ENCODE measurements around the gene MYRF. TPM values are rescaled to one million over a fixed set of nuclear protein-coding genes. Genes with fewer than 3 reads are reported as not detected.

The MYRF gene
- total RNA-seq, 1 donor from 2014 or later, result 117 TPM

GRCh38 chr11:61712314-61712713, 40.1 kb upstream of the MYRF start:
- TF ChIP-seq CTCF (IDR thresholded peaks at IDR 0.05; ENCODE audit: unreplicated experiment), result no peak
- no peak for DNase-seq (ENCODE audit: low spot score, unreplicated experiment)
- Mint-ChIP-seq H3K27me3 (no peaks in the 10 kb centered on the region), H3K4me1 (ENCODE audit: low read depth) (peaks cover 4% of the 10 kb centered on the region), H3K36me3 (ENCODE audit: insufficient read depth) (no peaks in the 10 kb centered on the region), H3K4me3 (ENCODE audit: low read depth) (no peak overlapping the region), H3K27ac (no peak overlapping the region), H3K9me3 (ENCODE audit: low read depth) (no peaks in the 10 kb centered on the region)

- H3K27ac Mint-ChIP-seq, result no peak overlapping the region
- no peak for TF ChIP-seq CTCF (IDR thresholded peaks at IDR 0.05; ENCODE audit: unreplicated experiment)
- no peaks in the 10 kb centered on the region for H3K36me3 Mint-ChIP-seq (ENCODE audit: insufficient read depth)
- no peaks in the 10 kb centered on the region for H3K27me3 Mint-ChIP-seq
- H3K9me3 Mint-ChIP-seq (ENCODE audit: low read depth), result no peaks in the 10 kb centered on the region
- DNase-seq (ENCODE audit: low spot score, unreplicated experiment), result no peak
- H3K4me3 Mint-ChIP-seq (ENCODE audit: low read depth), result no peak overlapping the region
- peaks cover 7% of the 10 kb centered on the region for H3K4me1 Mint-ChIP-seq (ENCODE audit: low read depth)
Observed at GRCh38 chr11:61712846-61713245, 39.6 kb upstream of the MYRF start.

- no peaks in the 10 kb centered on the region for H3K9me3 Mint-ChIP-seq (ENCODE audit: low read depth)
- H3K27me3 Mint-ChIP-seq, result no peaks in the 10 kb centered on the region
- no peak for DNase-seq (ENCODE audit: low spot score, unreplicated experiment)
- no peaks in the 10 kb centered on the region for H3K36me3 Mint-ChIP-seq (ENCODE audit: insufficient read depth)
- H3K27ac Mint-ChIP-seq, result no peak overlapping the region
- TF ChIP-seq CTCF (IDR thresholded peaks at IDR 0.05; ENCODE audit: unreplicated experiment), result no peak
- no peak overlapping the region for H3K4me3 Mint-ChIP-seq (ENCODE audit: low read depth)
- peaks cover 10% of the 10 kb centered on the region for H3K4me1 Mint-ChIP-seq (ENCODE audit: low read depth)
Observed at GRCh38 chr11:61713464-61713863, 39.0 kb upstream of the MYRF start.

- Mint-ChIP-seq H3K27me3 (no peaks in the 10 kb centered on the region), H3K4me3 (ENCODE audit: low read depth) (no peak overlapping the region), H3K4me1 (ENCODE audit: low read depth) (peaks cover 11% of the 10 kb centered on the region), H3K36me3 (ENCODE audit: insufficient read depth) (no peaks in the 10 kb centered on the region), H3K9me3 (ENCODE audit: low read depth) (no peaks in the 10 kb centered on the region), H3K27ac (no peak overlapping the region)
- no peak for TF ChIP-seq CTCF (IDR thresholded peaks at IDR 0.05; ENCODE audit: unreplicated experiment)
- DNase-seq (ENCODE audit: low spot score, unreplicated experiment), result no peak
Observed at GRCh38 chr11:61713906-61714305, 38.5 kb upstream of the MYRF start.

- H3K36me3 Mint-ChIP-seq (ENCODE audit: insufficient read depth), result no peaks in the 10 kb centered on the region
- TF ChIP-seq CTCF (IDR thresholded peaks at IDR 0.05; ENCODE audit: unreplicated experiment), result no peak
Observed at GRCh38 chr11:61714316-61714715, 38.1 kb upstream of the MYRF start.

More at GRCh38 chr11:61714316-61714715, 38.1 kb upstream of the MYRF start:
- H3K4me3 Mint-ChIP-seq (ENCODE audit: low read depth), result no peak overlapping the region
- H3K4me1 Mint-ChIP-seq (ENCODE audit: low read depth), result peaks cover 11% of the 10 kb centered on the region
- DNase-seq (ENCODE audit: low spot score, unreplicated experiment), result no peak
- H3K27me3 Mint-ChIP-seq, result no peaks in the 10 kb centered on the region
- H3K27ac Mint-ChIP-seq, result no peak overlapping the region
- no peaks in the 10 kb centered on the region for H3K9me3 Mint-ChIP-seq (ENCODE audit: low read depth)

All from progenitor cell of endocrine pancreas (in vitro differentiated cells).